GM12878 (cell line): ENCODE measurements around the gene CFAP97. TPM values are rescaled to one million over a fixed set of nuclear protein-coding genes. Genes with fewer than 3 reads are reported as not detected.

ENCODE experiments used
- CHD2 ChIP-seq: IDR thresholded peaks from 2 replicates; pipeline ENCODE4 v1.6.1; 2011; ENCODE audit warnings: low read depth, low read length, improper control_type of control experiment, borderline replicate concordance
- ELK1 ChIP-seq: IDR thresholded peaks from 2 replicates; pipeline ENCODE4 v1.6.1; 2012; ENCODE audit warnings: low read depth, low read length, improper control_type of control experiment
- EP300 ChIP-seq, 2 experiments: fragments of 150-350 bp in 1 of 2; IDR thresholded peaks; 2 replicates each; pipeline ENCODE4 v1.6.1; 2011 to 2012; ENCODE audit warnings: low read depth in 2 of 2, low read length in 2 of 2, borderline replicate concordance in 1 of 2, improper control_type of control experiment in 1 of 2, inconsistent platforms in 1 of 2; ENCODE audit not compliant: control insufficient read depth in 1 of 2
- GABPA ChIP-seq: IDR thresholded peaks from 2 replicates; pipeline ENCODE4 v1.6.1; 2014; ENCODE audit warnings: antibody characterized with exemption, low read depth, mild to moderate bottlenecking, inconsistent platforms
- IRF4 ChIP-seq: IDR thresholded peaks from 2 replicates; pipeline ENCODE4 v1.6.1; 2011; ENCODE audit warnings: low read depth, low read length
- NR2C1 ChIP-seq: fragments of 450-650 bp; IDR thresholded peaks from 2 replicates; pipeline ENCODE4 v1.6.1; 2017; ENCODE audit warnings: antibody characterized with exemption, mild to moderate bottlenecking, moderate library complexity
- PKNOX1 ChIP-seq: fragments of 450-650 bp; IDR thresholded peaks from 2 replicates; pipeline ENCODE4 v1.6.1; 2016; ENCODE audit warnings: mild to moderate bottlenecking
- RFX5 ChIP-seq: IDR thresholded peaks from 2 replicates; pipeline ENCODE4 v1.6.1; 2011; ENCODE audit warnings: low read depth, low read length, improper control_type of control experiment
- SPI1 ChIP-seq: IDR thresholded peaks from 2 replicates; pipeline ENCODE4 v1.6.1; 2011; ENCODE audit warnings: low read depth, mild to moderate bottlenecking, low read length, moderate library complexity, borderline replicate concordance; ENCODE audit not compliant: insufficient read depth
- SRF ChIP-seq, 2 experiments: IDR thresholded peaks; 2 replicates each; pipeline ENCODE4 v1.6.1; 2011; ENCODE audit warnings: low read depth in 2 of 2, low read length in 2 of 2, mild to moderate bottlenecking in 1 of 2, moderate library complexity in 1 of 2
- TAF1 ChIP-seq: IDR thresholded peaks from 2 replicates; pipeline ENCODE4 v1.6.1; 2011; ENCODE audit warnings: mild to moderate bottlenecking, low read depth, low read length, borderline replicate concordance
- USF2 ChIP-seq: IDR thresholded peaks from 2 replicates; pipeline ENCODE4 v1.6.1; 2011; ENCODE audit warnings: low read depth, low read length, improper control_type of control experiment, borderline replicate concordance
- ZNF217 ChIP-seq: fragments of 450-650 bp; IDR thresholded peaks from 2 replicates; pipeline ENCODE4 v1.6.1; 2017; ENCODE audit warnings: antibody characterized with exemption, mild to moderate bottlenecking
- ZNF24 ChIP-seq: fragments of 450-650 bp; IDR thresholded peaks from 2 replicates; pipeline ENCODE4 v1.6.1; 2017; ENCODE audit warnings: antibody characterized with exemption, mild to moderate bottlenecking
- ZNF687 ChIP-seq: fragments of 450-650 bp; IDR thresholded peaks from 2 replicates; pipeline ENCODE4 v1.6.1; 2017; ENCODE audit warnings: mild to moderate bottlenecking, moderate library complexity
- polyA plus RNA-seq, 11 experiments: library from polyadenylated mRNA; depleted of rRNA in 4 of 11; unstranded in 6 of 11; stranded (reverse) in 5 of 11; fragments of >200 nt; fragmentation: Nextera tagmentation in 4 of 11; fragmentation: Illumina TruSeq in 1 of 11; extraction: Ambion mirVana in 4 of 11; extraction: Trizol in 1 of 11; gene quantifications; 1 replicate in 1 of 11; 2 replicates in 10 of 11; pipeline versions ENCODE4 v1.2.1 to v1.2.3, GENCODE V29; 2011 to 2016; ENCODE audit warnings: inconsistent platforms in 2 of 11, missing spikeins in 2 of 11, low read depth in 1 of 11
- total RNA-seq, 4 experiments: library from RNA; depleted of rRNA in 3 of 4; stranded (reverse); fragments of >200 nt in 3 of 4; fragmentation: Illumina TruSeq in 1 of 4; extraction: Trizol in 1 of 4; gene quantifications; 2 replicates each; pipeline versions ENCODE4 v1.2.1 to v1.2.3, GENCODE V29; 2013 to 2021
- TF ChIP-seq, protein P1 (sequence below): fragments of 450-650 bp; IDR thresholded peaks from 2 replicates; pipeline ENCODE4 v1.6.1; 2018; ENCODE audit warnings: borderline replicate concordance, mild to moderate bottlenecking; ENCODE audit not compliant: partially characterized antibody

CFAP97 gene
- total and polyA plus RNA-seq, 10 of the 15 experiments (the other 5 are each of a cell fraction or from before 2014, with no cell fraction given) = 26.4 to 62.7 (median 48.0) TPM

GRCh38 chr4:185203486-185204237, at the start of gene CFAP97 (continued):
- TF ChIP-seq PKNOX1 (no peak), TAF1 (peak; percentile 66; the same call in 1 of the 2 replicates), SRF (IDR thresholded peaks at IDR 0.05; ENCODE audit: low read depth in 2 of 2, low read length in 2 of 2) (0 out of 4 replicates have a peak, but pooled peaks of 1 of the 2 experiments have one; percentile 26), ZNF24 (0 out of 2 replicates have a peak, but pooled peaks have one; percentile 40), SPI1 (no peak), EP300 (IDR thresholded peaks at IDR 0.05; ENCODE audit: borderline replicate concordance in 1 of 2, control insufficient read depth in 1 of 2, low read depth in 2 of 2, low read length in 2 of 2) (no peak), USF2 (no peak), CHD2 (no peak), NR2C1 (peak; percentile 30; the same call in 1 of the 2 replicates), ELK1 (no peak), GABPA (no peak), RFX5 (no peak), IRF4 (no peak), ZNF217 (peak; percentile 79), ZNF687 (peak; percentile 92)
- TF ChIP-seq, protein P1, sequence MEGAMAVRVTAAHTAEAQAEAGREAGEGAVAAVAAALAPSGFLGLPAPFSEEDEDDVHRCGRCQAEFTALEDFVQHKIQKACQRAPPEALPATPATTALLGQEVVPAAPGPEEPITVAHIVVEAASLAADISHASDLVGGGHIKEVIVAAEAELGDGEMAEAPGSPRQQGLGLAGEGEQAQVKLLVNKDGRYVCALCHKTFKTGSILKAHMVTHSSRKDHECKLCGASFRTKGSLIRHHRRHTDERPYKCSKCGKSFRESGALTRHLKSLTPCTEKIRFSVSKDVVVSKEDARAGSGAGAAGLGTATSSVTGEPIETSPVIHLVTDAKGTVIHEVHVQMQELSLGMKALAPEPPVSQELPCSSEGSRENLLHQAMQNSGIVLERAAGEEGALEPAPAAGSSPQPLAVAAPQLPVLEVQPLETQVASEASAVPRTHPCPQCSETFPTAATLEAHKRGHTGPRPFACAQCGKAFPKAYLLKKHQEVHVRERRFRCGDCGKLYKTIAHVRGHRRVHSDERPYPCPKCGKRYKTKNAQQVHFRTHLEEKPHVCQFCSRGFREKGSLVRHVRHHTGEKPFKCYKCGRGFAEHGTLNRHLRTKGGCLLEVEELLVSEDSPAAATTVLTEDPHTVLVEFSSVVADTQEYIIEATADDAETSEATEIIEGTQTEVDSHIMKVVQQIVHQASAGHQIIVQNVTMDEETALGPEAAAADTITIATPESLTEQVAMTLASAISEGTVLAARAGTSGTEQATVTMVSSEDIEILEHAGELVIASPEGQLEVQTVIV = no peak
